H1 (cell line): ENCODE measurements around the gene RWDD1.

Source experiments
- CHD2 ChIP-seq: IDR thresholded peaks from 2 replicates; pipeline ENCODE4 v1.6.1; 2012; ENCODE audit warnings: low read length, improper control_type of control experiment
- POLR2A ChIP-seq, 2 experiments: IDR thresholded peaks; 1 replicate in 1 of 2; 2 replicates in 1 of 2; pipeline ENCODE4 v1.6.1; 2011; ENCODE audit warnings: low read depth in 2 of 2, low read length in 2 of 2, mild to moderate bottlenecking in 2 of 2; ENCODE audit errors: control extremely low read depth in 1 of 2
- RBBP5 ChIP-seq: IDR thresholded peaks from 2 replicates; pipeline ENCODE4 v1.7.1; 2012; ENCODE audit warnings: low read depth, mild to moderate bottlenecking, inconsistent platforms, low read length, moderate library complexity, borderline replicate concordance

- TF ChIP-seq CHD2 (no peak), POLR2A (IDR thresholded peaks at IDR 0.05; ENCODE audit: control extremely low read depth in 1 of 2, low read depth in 2 of 2, low read length in 2 of 2) (no peak), RBBP5 (no peak)
Observed at GRCh38 chr6:116535109-116535508, 36.2 kb upstream of the RWDD1 start.
